A549 (cell line): ENCODE results near the gene CD27. TPM values are rescaled to one million over a fixed set of nuclear protein-coding genes. Genes with fewer than 3 reads are reported as not detected.

Experiments
- ATAC-seq, 2 experiments: fragments of 200-7000 bp in 1 of 2; fragments of >200 bp in 1 of 2; cut with Nextera tagmentation in 1 of 2; cut with Tn5 transposase in 1 of 2; 3 replicates each; pipeline versions ENCODE4 v1.8.0 to v1.9.1; 2018 to 2020; ENCODE audit warnings: mild to moderate bottlenecking in 1 of 2, moderate library complexity in 1 of 2
- CTCF ChIA-PET: fragments of 300-600 bp; sonication (Branson Sonifier 250); formaldehyde crosslinking; extraction: SDS; loops from one replicate; lab custom pipeline; 2021; ENCODE audit warnings: antibody characterized with exemption, inconsistent platforms; lab: Yijun Ruan, JAX
- POLR2A ChIA-PET: fragments of 350-600 bp; formaldehyde crosslinking; extraction: SDS; loops from one replicate; lab custom pipeline; 2021; ENCODE audit warnings: antibody characterized with exemption, inconsistent platforms; lab: Yijun Ruan, JAX
- DNase-seq, 2 experiments: peaks; one replicate each; pipeline versions ENCODE4 v3.0.0 to v3.0.0-alpha.2; 2011 to 2016; ENCODE audit warnings: low read depth in 1 of 2, low spot score in 1 of 2
- FAIRE-seq: peaks from 2 replicates; lab custom pipeline; 2011; peaks lifted over from hg19 to GRCh38; lab: Jason Lieb, UNC
- H3K27ac ChIP-seq, 2 experiments: fragments of >200 bp; sonication (Bioruptor Twin); formaldehyde crosslinking; 3 replicates each; pipeline ENCODE4 v1.5.1; 2016 to 2017
- H3K4me1 ChIP-seq: fragments of >200 bp; sonication (Bioruptor Twin); formaldehyde crosslinking; 3 replicates; pipeline ENCODE4 v1.6.1; 2016
- H3K4me2 ChIP-seq: fragments of >200 bp; sonication (Bioruptor Twin); formaldehyde crosslinking; 3 replicates; pipeline ENCODE4 v1.6.1; 2016
- H3K4me3 ChIP-seq: fragments of >200 bp; sonication (Bioruptor Twin); formaldehyde crosslinking; 3 replicates; pipeline ENCODE4 v1.5.1; 2016
- H3K9me3 ChIP-seq: fragments of >200 bp; sonication (Bioruptor Twin); formaldehyde crosslinking; 3 replicates; pipeline ENCODE4 v1.6.1; 2016
- BHLHE40 ChIP-seq: IDR thresholded peaks from 2 replicates; pipeline ENCODE4 v1.6.1; 2012; ENCODE audit warnings: low read depth, low read length, inconsistent platforms
- CBX8 ChIP-seq: fragments of 200-600 bp; sonication (generic); IDR thresholded peaks from 2 replicates; pipeline ENCODE4 v1.6.1; 2016
- CEBPB ChIP-seq, 2 experiments: fragments of >200 bp in 1 of 2; sonication (Bioruptor Twin) in 1 of 2; formaldehyde crosslinking in 1 of 2; IDR thresholded peaks; 2 replicates each; pipeline ENCODE4 v1.6.1; 2012 to 2016
- CHD4 ChIP-seq: fragments of 200-600 bp; sonication (generic); IDR thresholded peaks from 2 replicates; pipeline ENCODE4 v1.6.1; 2016; ENCODE audit warnings: antibody characterized with exemption, mild to moderate bottlenecking, borderline replicate concordance
- EHF ChIP-seq: fragments of 250-450 bp; sonication (Bioruptor Pico); IDR thresholded peaks from 2 replicates; pipeline ENCODE4 v1.5.0; 2020; ENCODE audit warnings: mild to moderate bottlenecking
- HDAC2 ChIP-seq: fragments of 200-600 bp; sonication (generic); IDR thresholded peaks from 2 replicates; pipeline ENCODE4 v1.6.1; 2016
- HOXA7 ChIP-seq: fragments of 250-450 bp; sonication (Bioruptor Pico); IDR thresholded peaks from 2 replicates; pipeline ENCODE4 v1.5.0; 2020; ENCODE audit warnings: mild to moderate bottlenecking, moderate library complexity
- HOXB5 ChIP-seq: fragments of 250-450 bp; sonication (Bioruptor Pico); IDR thresholded peaks from 2 replicates; pipeline ENCODE4 v1.5.0; 2020; ENCODE audit warnings: mild to moderate bottlenecking, moderate library complexity
- JUNB ChIP-seq: fragments of >200 bp; sonication (Bioruptor Twin); formaldehyde crosslinking; IDR thresholded peaks from 2 replicates; pipeline ENCODE4 v1.6.1; 2016
- KDM1A ChIP-seq: fragments of 200-600 bp; sonication (generic); IDR thresholded peaks from 2 replicates; pipeline ENCODE4 v1.6.1; 2016; ENCODE audit warnings: low read depth, mild to moderate bottlenecking
- MAX ChIP-seq: IDR thresholded peaks from 2 replicates; pipeline ENCODE4 v1.6.1; 2012
- NFE2L2 ChIP-seq: fragments of 150-350 bp; conservative IDR thresholded peaks from 2 replicates; pipeline ENCODE4 v1.6.1; 2014; ENCODE audit warnings: low read length
- NPAS2 ChIP-seq: fragments of 250-450 bp; sonication (Bioruptor Pico); IDR thresholded peaks from 2 replicates; pipeline ENCODE4 v1.8.0; 2022; ENCODE audit warnings: mild to moderate bottlenecking, moderate library complexity, borderline replicate concordance
- NR3C1 ChIP-seq: fragments of >200 bp; sonication (Bioruptor Twin); formaldehyde crosslinking; IDR thresholded peaks from 3 replicates; pipeline ENCODE4 v1.6.1; 2017
- PHF8 ChIP-seq: fragments of 200-600 bp; sonication (generic); IDR thresholded peaks from 2 replicates; pipeline ENCODE4 v1.6.1; 2016; ENCODE audit warnings: low read depth, mild to moderate bottlenecking, antibody characterized with exemption, moderate library complexity, borderline replicate concordance
- RAD21 ChIP-seq, 2 experiments: fragments of >200 bp in 1 of 2; sonication (Bioruptor Twin) in 1 of 2; formaldehyde crosslinking in 1 of 2; IDR thresholded peaks in 1 of 2; conservative IDR thresholded peaks in 1 of 2; 2 replicates in 1 of 2; 3 replicates in 1 of 2; pipeline ENCODE4 v1.6.1; 2012 to 2018; ENCODE audit warnings: inconsistent platforms in 1 of 2
- RCOR1 ChIP-seq: fragments of 150-350 bp; IDR thresholded peaks from 2 replicates; pipeline ENCODE4 v1.6.1; 2014; ENCODE audit warnings: antibody characterized with exemption, low read length, low read depth
- SMC3 ChIP-seq: fragments of >200 bp; sonication (Bioruptor Twin); formaldehyde crosslinking; IDR thresholded peaks from 3 replicates; pipeline ENCODE4 v1.6.1; 2018; ENCODE audit warnings: inconsistent platforms
- SREBF2 ChIP-seq: fragments of 450-650 bp; IDR thresholded peaks from 2 replicates; pipeline ENCODE4 v1.6.1; 2014; ENCODE audit warnings: mild to moderate bottlenecking, moderate library complexity
- TP53 ChIP-seq: fragments of 250-450 bp; sonication (Bioruptor Pico); IDR thresholded peaks from 2 replicates; pipeline ENCODE4 v1.5.0; 2021; ENCODE audit warnings: mild to moderate bottlenecking, moderate library complexity
- ZC3H11A ChIP-seq: fragments of 450-650 bp; IDR thresholded peaks from 2 replicates; pipeline ENCODE4 v1.6.1; 2014; ENCODE audit warnings: antibody characterized with exemption, mild to moderate bottlenecking
- ZSCAN20 ChIP-seq: fragments of 250-450 bp; sonication (Bioruptor Pico); IDR thresholded peaks from 2 replicates; pipeline ENCODE4 v1.8.0; 2022; ENCODE audit warnings: mild to moderate bottlenecking, moderate library complexity
- WGBS: methylation state at CpG from one replicate; pipeline ENCODE4 v1.1.6; 2017; ENCODE audit errors: missing lambda C conversion rate; 5-methylcytosine and 5-hydroxymethylcytosine counted together
- polyA plus RNA-seq, 4 experiments: library from polyadenylated mRNA; depleted of rRNA in 3 of 4; stranded (reverse); fragments of >200 nt; fragmentation: RNase III in 1 of 4; extraction: RNeasy Plus Mini Kit Qiagen cat#74134 plus additional on column Dnase treatment in 1 of 4; gene quantifications; 2 replicates in 3 of 4; 3 replicates in 1 of 4; pipeline ENCODE4 v1.2.3, GENCODE V29; 2011 to 2017
- TF ChIP-seq, protein P1 (sequence below): fragments of >200 bp; sonication (Bioruptor Twin); formaldehyde crosslinking; IDR thresholded peaks from 2 replicates; pipeline ENCODE4 v1.6.1; 2016
- TF ChIP-seq, protein P2 (sequence below): fragments of >200 bp; sonication (Bioruptor Twin); formaldehyde crosslinking; IDR thresholded peaks from 3 replicates; pipeline ENCODE4 v1.5.1; 2016
- TF ChIP-seq, protein P3 (sequence below): fragments of 250-450 bp; sonication (Bioruptor Pico); IDR thresholded peaks from 2 replicates; pipeline ENCODE4 v1.5.0; 2020; ENCODE audit warnings: low read depth, mild to moderate bottlenecking, moderate library complexity
- TF ChIP-seq, protein P4 (sequence below): fragments of >200 bp; sonication (Bioruptor Twin); formaldehyde crosslinking; IDR thresholded peaks from 3 replicates; pipeline ENCODE4 v1.6.1; 2016
- TF ChIP-seq, protein P5 (sequence below): fragments of 150-350 bp; IDR thresholded peaks from 2 replicates; pipeline ENCODE4 v1.6.1; 2014; ENCODE audit warnings: low read depth, mild to moderate bottlenecking, low read length

Gene CD27
- polyA plus RNA-seq, 2 of the 4 experiments (the other 2 are of a cell fraction) = not detected

GRCh38 chr12:6464531-6464930 is 19.8 kb downstream of the CD27 start:
- no peaks in the 10 kb centered on the region for H3K9me3 ChIP-seq
- ATAC-seq (no peak), DNase-seq (no peak), FAIRE-seq (no peak)
- H3K4me1 ChIP-seq = peaks cover 24% of the 10 kb centered on the region
- POLR2A ChIA-PET = no interaction called here
- H3K27ac ChIP-seq = peak overlapping the region in 1 of 2 experiments; percentile 47; a peak in 2 of 6 replicates
- TF ChIP-seq KDM1A (no peak), HOXA7 (no peak), RCOR1 (no peak), NR3C1 (no peak), BHLHE40 (no peak), EHF (no peak), MAX (no peak), CBX8 (no peak), NFE2L2 (no peak), TP53 (CRISPR knock-in tag) (no peak), SMC3 (no peak), CHD4 (no peak)
- TF ChIP-seq, protein P1, sequence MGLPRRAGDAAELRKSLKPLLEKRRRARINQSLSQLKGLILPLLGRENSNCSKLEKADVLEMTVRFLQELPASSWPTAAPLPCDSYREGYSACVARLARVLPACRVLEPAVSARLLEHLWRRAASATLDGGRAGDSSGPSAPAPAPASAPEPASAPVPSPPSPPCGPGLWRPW = no peak
- TF ChIP-seq, protein P2, sequence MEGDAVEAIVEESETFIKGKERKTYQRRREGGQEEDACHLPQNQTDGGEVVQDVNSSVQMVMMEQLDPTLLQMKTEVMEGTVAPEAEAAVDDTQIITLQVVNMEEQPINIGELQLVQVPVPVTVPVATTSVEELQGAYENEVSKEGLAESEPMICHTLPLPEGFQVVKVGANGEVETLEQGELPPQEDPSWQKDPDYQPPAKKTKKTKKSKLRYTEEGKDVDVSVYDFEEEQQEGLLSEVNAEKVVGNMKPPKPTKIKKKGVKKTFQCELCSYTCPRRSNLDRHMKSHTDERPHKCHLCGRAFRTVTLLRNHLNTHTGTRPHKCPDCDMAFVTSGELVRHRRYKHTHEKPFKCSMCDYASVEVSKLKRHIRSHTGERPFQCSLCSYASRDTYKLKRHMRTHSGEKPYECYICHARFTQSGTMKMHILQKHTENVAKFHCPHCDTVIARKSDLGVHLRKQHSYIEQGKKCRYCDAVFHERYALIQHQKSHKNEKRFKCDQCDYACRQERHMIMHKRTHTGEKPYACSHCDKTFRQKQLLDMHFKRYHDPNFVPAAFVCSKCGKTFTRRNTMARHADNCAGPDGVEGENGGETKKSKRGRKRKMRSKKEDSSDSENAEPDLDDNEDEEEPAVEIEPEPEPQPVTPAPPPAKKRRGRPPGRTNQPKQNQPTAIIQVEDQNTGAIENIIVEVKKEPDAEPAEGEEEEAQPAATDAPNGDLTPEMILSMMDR = no peak
- CTCF ChIA-PET = interaction anchor here (0.7 to 3.9 kb wide), 37 partner anchors 13 to 269 kb away, joined by 3 to 121 read pairs (median 11); partner anchors contain the start of genes CD27, GAPDH, MRPL51 and TAPBPL
- WGBS = 85% methylated on average over 8 of the region's 8 CpGs
- no peak overlapping the region for H3K4me3 ChIP-seq
- no peak overlapping the region for H3K4me2 ChIP-seq

DNA sequence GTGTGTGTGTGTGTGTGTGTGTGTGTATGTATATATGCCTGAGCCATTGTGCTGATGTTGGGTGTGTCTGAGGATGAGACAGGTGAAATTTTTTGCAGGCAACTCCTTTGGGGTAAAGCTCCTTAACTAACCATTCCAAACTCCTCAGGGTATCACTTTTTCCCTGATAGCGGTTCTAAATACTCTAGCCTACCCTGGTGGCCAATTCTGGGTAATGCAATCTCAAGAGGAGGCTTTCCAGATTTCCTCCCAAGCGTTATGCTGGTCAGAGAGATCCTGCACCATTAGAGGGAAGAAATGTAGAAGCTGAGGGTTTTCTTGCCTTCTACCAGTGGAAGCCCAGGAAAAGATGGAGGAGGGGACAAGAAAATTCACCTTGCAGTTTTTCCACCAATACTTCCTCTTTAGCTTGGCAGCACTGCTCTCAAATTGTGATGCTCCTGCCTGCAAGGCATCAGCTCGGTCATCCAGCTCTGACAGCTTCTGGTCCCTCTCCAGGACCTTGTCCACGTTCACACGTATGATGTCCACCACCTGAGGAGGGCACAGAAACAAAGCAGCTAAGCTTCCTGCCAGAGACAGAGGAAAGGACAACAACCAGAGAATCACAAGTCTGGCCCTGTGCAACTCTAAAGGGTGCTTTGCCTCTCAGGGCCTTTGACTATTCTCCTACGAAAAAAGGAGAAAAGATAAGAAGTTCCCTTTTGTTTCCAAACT is 20.9 kb downstream of the CD27 start:
- ChIA-PET POLR2A (interaction anchor here (0.6 to 1.4 kb wide), 7 partner anchors 14 to 139 kb away, joined by 3 to 10 read pairs (median 3); partner anchors contain the start of genes GAPDH, MRPL51 and TAPBPL), CTCF (interaction anchor here (0.6 to 3.8 kb wide), 80 partner anchors 9 to 475 kb away, joined by 3 to 121 read pairs (median 6); partner anchors contain the start of genes CD27, GAPDH, LTBR and MRPL51)
- Histone ChIP-seq H3K4me2 (no peak overlapping the region), H3K4me3 (no peak overlapping the region), H3K9me3 (no peaks in the 10 kb centered on the region), H3K27ac (peak overlapping the region in 1 of 2 experiments; percentile 9; a peak in 1 of 6 replicates), H3K4me1 (peaks cover 29% of the 10 kb centered on the region)
- ATAC-seq (peak; percentile 48 to 69; a peak in 4 of 6 replicates), FAIRE-seq (no peak), DNase-seq (peak; percentile 84 to 87)
- WGBS = 42% methylated on average over 6 of the region's 6 CpGs
- TF ChIP-seq NFE2L2 (no peak), RCOR1 (no peak), TP53 (CRISPR knock-in tag) (no peak), RAD21 (conservative IDR thresholded peaks at IDR 0.05 in 1 of 2, IDR thresholded peaks at IDR 0.05 in 1 of 2) (peak; percentile 95 to 99), SREBF2 (no peak), CBX8 (no peak), ZC3H11A (0 out of 2 replicates have a peak, but pooled peaks have one; percentile 2), MAX (no peak), JUNB (no peak), PHF8 (no peak), NPAS2 (no peak), CEBPB (IDR thresholded peaks at IDR 0.05) (no peak), ZSCAN20 (no peak), HOXB5 (CRISPR knock-in tag) (no peak), HDAC2 (no peak)
- TF ChIP-seq, protein P3, sequence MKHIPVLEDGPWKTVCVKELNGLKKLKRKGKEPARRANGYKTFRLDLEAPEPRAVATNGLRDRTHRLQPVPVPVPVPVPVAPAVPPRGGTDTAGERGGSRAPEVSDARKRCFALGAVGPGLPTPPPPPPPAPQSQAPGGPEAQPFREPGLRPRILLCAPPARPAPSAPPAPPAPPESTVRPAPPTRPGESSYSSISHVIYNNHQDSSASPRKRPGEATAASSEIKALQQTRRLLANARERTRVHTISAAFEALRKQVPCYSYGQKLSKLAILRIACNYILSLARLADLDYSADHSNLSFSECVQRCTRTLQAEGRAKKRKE (CRISPR knock-in tag) = no peak
- TF ChIP-seq, protein P2 = peak; percentile 86
- TF ChIP-seq, protein P4, sequence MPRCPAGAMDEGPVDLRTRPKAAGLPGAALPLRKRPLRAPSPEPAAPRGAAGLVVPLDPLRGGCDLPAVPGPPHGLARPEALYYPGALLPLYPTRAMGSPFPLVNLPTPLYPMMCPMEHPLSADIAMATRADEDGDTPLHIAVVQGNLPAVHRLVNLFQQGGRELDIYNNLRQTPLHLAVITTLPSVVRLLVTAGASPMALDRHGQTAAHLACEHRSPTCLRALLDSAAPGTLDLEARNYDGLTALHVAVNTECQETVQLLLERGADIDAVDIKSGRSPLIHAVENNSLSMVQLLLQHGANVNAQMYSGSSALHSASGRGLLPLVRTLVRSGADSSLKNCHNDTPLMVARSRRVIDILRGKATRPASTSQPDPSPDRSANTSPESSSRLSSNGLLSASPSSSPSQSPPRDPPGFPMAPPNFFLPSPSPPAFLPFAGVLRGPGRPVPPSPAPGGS = no peak
- TF ChIP-seq, protein P5, sequence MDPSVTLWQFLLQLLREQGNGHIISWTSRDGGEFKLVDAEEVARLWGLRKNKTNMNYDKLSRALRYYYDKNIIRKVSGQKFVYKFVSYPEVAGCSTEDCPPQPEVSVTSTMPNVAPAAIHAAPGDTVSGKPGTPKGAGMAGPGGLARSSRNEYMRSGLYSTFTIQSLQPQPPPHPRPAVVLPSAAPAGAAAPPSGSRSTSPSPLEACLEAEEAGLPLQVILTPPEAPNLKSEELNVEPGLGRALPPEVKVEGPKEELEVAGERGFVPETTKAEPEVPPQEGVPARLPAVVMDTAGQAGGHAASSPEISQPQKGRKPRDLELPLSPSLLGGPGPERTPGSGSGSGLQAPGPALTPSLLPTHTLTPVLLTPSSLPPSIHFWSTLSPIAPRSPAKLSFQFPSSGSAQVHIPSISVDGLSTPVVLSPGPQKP = no peak
